Body of pancreas (tissue), 4 donors: ENCODE results near the gene HTR1E.

Source experiments
- CTCF ChIP-seq, 7 experiments: fragments of 450-650 bp in 4 of 7; fragments of 200-600 bp in 3 of 7; sonication (generic) in 3 of 7; IDR thresholded peaks; one replicate each; pipeline ENCODE4 v1.5.1; 2016 to 2019; ENCODE audit warnings: antibody characterized with exemption in 7 of 7
- POLR2A ChIP-seq, 3 donors: fragments of 450-650 bp; IDR thresholded peaks; one replicate each; pipeline ENCODE4 v1.6.1; 2016; ENCODE audit warnings: antibody characterized with exemption in 3 of 3, mild to moderate bottlenecking in 2 of 3

- TF ChIP-seq CTCF (IDR thresholded peaks at IDR 0.05), result no peak
- TF ChIP-seq POLR2A (IDR thresholded peaks at IDR 0.05), result no peak
Observed at GRCh38 chr6:86934365-86934764, 3.0 kb upstream of the HTR1E start.
